Astrocyte of the hippocampus (primary cell): Measurements from ENCODE around the gene SLC9C2.
A peak's percentile ranks its signal among the peaks of the same experiment; 100 is the strongest.

ENCODE experiments used
- DNase-seq: peaks from one replicate; pipeline ENCODE4 v3.0.0; 2011; ENCODE audit warnings: low read depth, low spot score

The SLC9C2 gene

GRCh38 chr1:173451981-173452380, 150.9 kb downstream of the SLC9C2 start:
- DNase-seq, result peak; percentile 45
